D721Med (cell line): ENCODE results near the gene ZDHHC11.
"Not testable (repeated sequence)": the region's sequence is repeated elsewhere in the genome, so short reads cannot be mapped to it uniquely, and the experiment has no call there.

Experiments
- DNase-seq: peaks from one replicate; pipeline ENCODE4 v3.0.0; 2011; ENCODE audit warnings: low spot score; ENCODE audit not compliant: insufficient read length
- FAIRE-seq: peaks from 2 replicates; lab custom pipeline; 2011; peaks lifted over from hg19 to GRCh38; lab: Jason Lieb, UNC
- TF ChIP-seq, protein P1 (sequence below): IDR thresholded peaks from 2 replicates; pipeline ENCODE4 v1.5.1; 2012; ENCODE audit warnings: mild to moderate bottlenecking, control low read depth; ENCODE audit not compliant: insufficient read depth; ENCODE audit errors: missing control alignments

ZDHHC11 gene

GRCh38 chr5:856531-857425 is 6.0 kb upstream of the ZDHHC11 start:
- TF ChIP-seq, protein P1, sequence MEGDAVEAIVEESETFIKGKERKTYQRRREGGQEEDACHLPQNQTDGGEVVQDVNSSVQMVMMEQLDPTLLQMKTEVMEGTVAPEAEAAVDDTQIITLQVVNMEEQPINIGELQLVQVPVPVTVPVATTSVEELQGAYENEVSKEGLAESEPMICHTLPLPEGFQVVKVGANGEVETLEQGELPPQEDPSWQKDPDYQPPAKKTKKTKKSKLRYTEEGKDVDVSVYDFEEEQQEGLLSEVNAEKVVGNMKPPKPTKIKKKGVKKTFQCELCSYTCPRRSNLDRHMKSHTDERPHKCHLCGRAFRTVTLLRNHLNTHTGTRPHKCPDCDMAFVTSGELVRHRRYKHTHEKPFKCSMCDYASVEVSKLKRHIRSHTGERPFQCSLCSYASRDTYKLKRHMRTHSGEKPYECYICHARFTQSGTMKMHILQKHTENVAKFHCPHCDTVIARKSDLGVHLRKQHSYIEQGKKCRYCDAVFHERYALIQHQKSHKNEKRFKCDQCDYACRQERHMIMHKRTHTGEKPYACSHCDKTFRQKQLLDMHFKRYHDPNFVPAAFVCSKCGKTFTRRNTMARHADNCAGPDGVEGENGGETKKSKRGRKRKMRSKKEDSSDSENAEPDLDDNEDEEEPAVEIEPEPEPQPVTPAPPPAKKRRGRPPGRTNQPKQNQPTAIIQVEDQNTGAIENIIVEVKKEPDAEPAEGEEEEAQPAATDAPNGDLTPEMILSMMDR: no peak
- no peak for FAIRE-seq
- DNase-seq: no peak

DNA sequence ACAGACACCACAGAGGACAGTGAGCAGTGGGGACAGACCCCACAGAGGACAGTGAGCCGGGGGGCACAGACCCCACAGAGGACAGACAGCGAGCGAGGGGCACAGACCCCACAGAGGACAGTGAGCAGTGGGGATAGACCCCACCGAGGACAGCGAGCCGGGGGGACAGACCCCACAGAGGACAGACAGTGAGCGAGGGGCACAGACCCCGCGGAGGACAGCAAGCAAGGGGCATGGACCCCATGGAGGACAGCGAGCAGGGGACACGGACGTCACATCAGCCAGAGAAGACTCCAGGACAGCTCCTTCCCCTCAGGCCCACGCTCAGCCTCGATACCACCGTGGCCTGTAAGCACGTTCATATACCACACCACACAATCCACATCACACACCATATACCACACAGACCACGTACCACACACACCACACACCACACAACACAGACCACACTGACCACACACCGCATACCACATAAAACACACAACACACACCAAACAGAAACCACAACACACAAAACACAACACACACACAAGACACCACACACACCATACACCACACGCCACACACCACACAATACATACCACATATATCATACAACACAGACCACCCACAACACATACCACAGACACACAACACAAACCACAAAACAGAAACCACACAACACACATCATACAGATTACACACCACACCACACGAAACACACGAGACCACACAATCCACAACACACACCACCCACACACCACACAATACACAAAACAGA is 5.2 kb upstream of the ZDHHC11 start:
- FAIRE-seq: no peak

DNA sequence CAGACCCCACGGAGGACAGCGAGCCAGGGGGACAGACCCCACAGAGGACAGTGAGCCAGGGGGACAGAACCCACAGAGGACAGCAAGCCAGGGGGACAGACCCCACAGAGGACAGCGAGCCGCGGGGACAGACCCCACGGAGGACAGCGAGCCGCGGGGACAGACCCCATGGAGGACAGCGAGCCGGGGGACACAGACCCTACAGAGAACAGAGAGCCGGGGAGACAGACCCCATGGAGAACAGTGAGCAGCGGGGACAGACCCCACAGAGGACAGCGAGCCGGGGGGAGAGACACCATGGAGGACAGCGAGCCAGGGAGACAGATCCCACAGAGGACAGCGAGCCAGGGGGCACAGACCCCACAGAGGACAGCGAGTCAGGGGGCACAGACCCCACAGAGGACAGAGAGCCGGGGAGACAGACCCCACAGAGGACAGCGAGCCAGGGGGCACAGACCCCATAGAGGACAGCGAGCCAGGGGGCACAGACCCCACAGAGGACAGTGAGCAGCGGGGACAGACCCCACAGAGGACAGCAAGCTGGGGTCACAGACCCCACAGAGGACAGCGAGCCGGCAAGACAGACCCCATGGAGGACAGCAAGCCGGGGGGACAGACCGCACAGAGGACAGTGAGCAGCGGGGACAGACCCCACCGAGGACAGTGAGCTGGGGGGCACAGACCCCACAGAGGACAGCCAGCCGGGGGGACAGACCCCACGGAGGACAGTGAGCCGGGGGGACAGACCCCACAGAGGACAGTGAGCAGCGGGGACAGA is 4.4 kb upstream of the ZDHHC11 start:
- DNase-seq (no peak), FAIRE-seq (no peak)
- TF ChIP-seq, protein P1: no peak

More for the DNA sequence above, 5.2 kb upstream of the ZDHHC11 start:
- no peak for DNase-seq
- TF ChIP-seq, protein P1: no peak

GRCh38 chr5:854217-854616 is 3.4 kb upstream of the ZDHHC11 start:
- DNase-seq: no peak
- no peak for FAIRE-seq
- TF ChIP-seq, protein P1: no peak

DNA sequence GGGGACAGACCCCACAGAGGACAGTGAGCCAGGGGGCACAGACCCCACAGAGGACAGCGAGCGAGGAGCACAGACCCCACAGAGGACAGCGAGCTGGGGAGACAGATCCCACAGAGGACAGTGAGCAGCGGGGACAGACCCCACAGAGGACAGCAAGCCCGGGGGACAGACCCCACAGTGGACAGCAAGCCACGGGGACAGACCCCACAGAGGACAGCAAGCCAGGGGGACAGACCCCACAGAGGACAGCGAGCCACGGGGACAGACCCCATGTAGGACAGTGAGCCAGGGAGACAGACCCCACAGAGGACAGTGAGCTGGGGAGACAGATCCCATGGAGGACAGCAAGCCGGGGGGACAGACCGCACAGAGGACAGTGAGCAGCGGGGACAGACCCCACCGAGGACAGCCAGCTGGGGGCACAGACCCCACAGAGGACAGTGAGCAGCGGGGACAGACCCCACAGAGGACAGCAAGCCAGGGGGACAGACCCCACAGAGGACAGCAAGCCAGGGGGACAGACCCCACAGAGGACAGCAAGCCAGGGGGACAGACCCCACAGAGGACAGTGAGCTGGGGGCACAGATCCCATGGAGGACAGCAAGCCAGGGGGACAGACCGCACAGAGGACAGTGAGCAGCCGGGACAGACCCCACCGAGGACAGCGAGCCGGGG is 2.8 kb upstream of the ZDHHC11 start:
- FAIRE-seq, DNase-seq: not testable (repeated sequence)

- no peak for FAIRE-seq
Measured at GRCh38 chr5:852431-853401, 1.9 kb upstream of the ZDHHC11 start.

More at GRCh38 chr5:852431-853401, 1.9 kb upstream of the ZDHHC11 start:
- TF ChIP-seq, protein P1: no peak
- no peak for DNase-seq
